H7 (cell line): ENCODE measurements around the gene CCDC15. TPM values are rescaled to one million over a fixed set of nuclear protein-coding genes. Genes with fewer than 3 reads are reported as not detected.

Experiments used
- DNase-seq: peaks from one replicate; pipeline ENCODE4 v3.0.0; 2012
- H3K27me3 ChIP-seq: 2 replicates; pipeline ENCODE4 v1.6.0; 2011; ENCODE audit warnings: mild to moderate bottlenecking, low read length; ENCODE audit not compliant: control insufficient read depth, insufficient read depth
- H3K36me3 ChIP-seq: replicated peaks from 2 replicates; pipeline ENCODE4 v1.5.1; 2011; ENCODE audit warnings: low read length; ENCODE audit not compliant: control insufficient read depth, insufficient read depth
- H3K4me3 ChIP-seq: 2 replicates; pipeline ENCODE4 v1.5.1; 2011; ENCODE audit warnings: low read depth, mild to moderate bottlenecking, control low read depth, low read length, moderate library complexity; ENCODE audit not compliant: insufficient read depth
- total RNA-seq: library from RNA; depleted of rRNA; stranded (reverse); fragments of >200 nt; shearing (Covaris generic); gene quantifications from 2 replicates; pipeline ENCODE4 v1.2.3, GENCODE V29; 2014

CCDC15 gene
- total RNA-seq, 1 experiment from 2014 or later, result 1.2 TPM

GRCh38 chr11:125073616-125074483 is 119.8 kb downstream of the CCDC15 start:
- Histone ChIP-seq H3K36me3 (no peaks in the 10 kb centered on the region), H3K4me3 (no peak overlapping the region), H3K27me3 (no peaks in the 10 kb centered on the region; the same call in 1 of the 2 replicates)
- DNase-seq, result peak; percentile 58

- H3K27me3 ChIP-seq, result no peaks in the 10 kb centered on the region; the same call in 1 of the 2 replicates
- no peaks in the 10 kb centered on the region for H3K36me3 ChIP-seq
- DNase-seq, result peak; percentile 57
- H3K4me3 ChIP-seq, result no peak overlapping the region
Observed at GRCh38 chr11:125074511-125075241, 120.7 kb downstream of the CCDC15 start.

DNA sequence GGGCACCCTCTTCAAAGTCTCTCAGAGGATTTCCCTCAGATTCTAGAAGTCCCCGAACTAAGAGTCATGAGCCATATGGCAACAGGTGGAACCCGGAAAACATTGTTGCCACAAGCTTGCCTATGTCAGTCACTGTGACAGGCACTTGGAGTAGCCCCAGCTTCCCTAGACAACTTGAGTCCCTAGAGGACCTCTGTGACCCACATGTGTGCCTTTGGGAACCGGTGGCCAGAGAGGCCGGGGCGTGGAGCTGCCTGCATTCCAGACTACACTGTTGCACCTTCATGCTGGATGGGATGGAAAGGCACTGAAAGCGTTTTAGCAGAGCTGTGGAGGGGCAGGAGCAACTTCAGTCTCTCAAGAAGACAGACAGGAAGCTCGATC is 121.2 kb downstream of the CCDC15 start:
- peak; percentile 30 for DNase-seq
- Histone ChIP-seq H3K27me3 (no peaks in the 10 kb centered on the region; the same call in 1 of the 2 replicates), H3K4me3 (no peak overlapping the region), H3K36me3 (no peaks in the 10 kb centered on the region)

- H3K4me3 ChIP-seq, result no peak overlapping the region
- H3K27me3 ChIP-seq, result no peaks in the 10 kb centered on the region; the same call in 1 of the 2 replicates
- H3K36me3 ChIP-seq, result no peaks in the 10 kb centered on the region
- peak; percentile 67 for DNase-seq
Observed at GRCh38 chr11:125075900-125076317, 121.9 kb downstream of the CCDC15 start.

GRCh38 chr11:125076378-125076945 is 122.5 kb downstream of the CCDC15 start:
- no peak overlapping the region for H3K4me3 ChIP-seq

GRCh38 chr11:125078016-125078415 is 124.0 kb downstream of the CCDC15 start:
- DNase-seq, result no peak
- H3K36me3 ChIP-seq, result no peaks in the 10 kb centered on the region
- H3K4me3 ChIP-seq, result no peak overlapping the region
- no peaks in the 10 kb centered on the region; the same call in 1 of the 2 replicates for H3K27me3 ChIP-seq

More at GRCh38 chr11:125076378-125076945, 122.5 kb downstream of the CCDC15 start:
- peak; percentile 35 for DNase-seq
- Histone ChIP-seq H3K36me3 (no peaks in the 10 kb centered on the region), H3K27me3 (no peaks in the 10 kb centered on the region; the same call in 1 of the 2 replicates)

DNA sequence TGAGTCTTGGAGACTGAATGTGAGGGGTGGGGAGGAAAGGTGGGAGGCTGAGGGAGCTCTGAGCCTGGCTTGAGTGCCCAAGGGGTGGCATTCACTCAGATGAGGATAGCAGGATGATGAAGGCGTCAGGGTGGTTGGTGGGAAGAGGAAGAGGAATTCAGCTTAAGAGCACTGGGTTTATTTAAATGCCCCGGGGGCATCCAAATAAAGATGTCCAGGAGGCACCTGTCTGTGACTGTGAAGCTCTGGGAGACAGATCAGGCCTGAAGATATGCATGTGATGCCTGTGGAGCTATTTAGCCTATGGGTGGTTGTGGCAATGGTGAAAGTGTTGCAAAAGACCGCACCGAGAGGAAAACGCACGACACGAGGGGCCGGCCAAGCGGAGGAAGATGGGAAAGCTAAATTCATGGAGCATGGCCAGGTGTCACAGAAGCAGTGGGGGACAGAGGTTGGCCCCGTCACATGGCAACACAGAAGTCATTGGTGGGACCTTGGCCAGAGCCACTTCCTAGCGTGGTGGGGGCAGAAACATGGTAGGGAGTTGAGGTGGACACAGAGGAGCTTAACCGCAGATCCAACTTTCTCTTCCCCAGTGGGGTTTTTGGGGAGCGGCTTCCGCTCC is 124.6 kb downstream of the CCDC15 start:
- Histone ChIP-seq H3K36me3 (no peaks in the 10 kb centered on the region), H3K4me3 (no peak overlapping the region), H3K27me3 (no peaks in the 10 kb centered on the region; the same call in 1 of the 2 replicates)
- no peak for DNase-seq

DNA sequence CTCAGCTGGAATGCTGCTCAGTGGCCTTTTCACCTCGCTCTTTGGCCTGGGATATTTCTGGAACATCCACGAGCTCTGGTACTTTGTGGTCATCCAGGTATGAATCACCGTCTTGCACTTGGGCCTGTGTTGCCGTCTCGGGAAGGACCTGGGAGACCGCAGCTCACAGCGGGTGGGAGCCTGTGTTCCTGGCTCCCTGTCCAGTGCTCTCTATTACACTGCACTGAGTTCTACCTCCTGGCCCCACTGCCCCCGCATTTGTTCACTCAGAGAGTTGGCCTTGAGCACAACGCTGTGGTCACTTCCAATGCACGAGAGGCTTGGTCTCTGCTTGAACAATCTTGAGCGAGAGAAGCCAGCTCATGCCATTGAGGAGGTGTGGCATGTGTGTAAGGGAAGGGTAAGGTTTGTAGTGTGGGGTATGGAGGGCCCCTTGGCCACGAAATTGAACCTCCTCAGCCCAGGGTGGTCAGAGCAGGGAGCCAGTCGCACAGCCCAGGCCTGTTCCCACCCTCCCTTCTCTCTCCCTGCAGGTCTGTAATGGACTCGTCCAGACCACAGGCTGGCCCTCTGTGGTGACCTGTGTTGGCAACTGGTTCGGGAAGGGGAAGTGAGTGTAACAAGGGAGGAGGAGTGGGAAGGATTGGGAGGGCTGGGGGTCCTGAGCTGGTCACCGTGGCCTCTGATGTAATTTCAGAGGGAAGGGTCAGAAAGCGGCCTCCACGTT is 125.3 kb downstream of the CCDC15 start:
- no peak for DNase-seq
- Histone ChIP-seq H3K4me3 (no peak overlapping the region), H3K36me3 (no peaks in the 10 kb centered on the region), H3K27me3 (no peaks in the 10 kb centered on the region; the same call in 1 of the 2 replicates)

DNA sequence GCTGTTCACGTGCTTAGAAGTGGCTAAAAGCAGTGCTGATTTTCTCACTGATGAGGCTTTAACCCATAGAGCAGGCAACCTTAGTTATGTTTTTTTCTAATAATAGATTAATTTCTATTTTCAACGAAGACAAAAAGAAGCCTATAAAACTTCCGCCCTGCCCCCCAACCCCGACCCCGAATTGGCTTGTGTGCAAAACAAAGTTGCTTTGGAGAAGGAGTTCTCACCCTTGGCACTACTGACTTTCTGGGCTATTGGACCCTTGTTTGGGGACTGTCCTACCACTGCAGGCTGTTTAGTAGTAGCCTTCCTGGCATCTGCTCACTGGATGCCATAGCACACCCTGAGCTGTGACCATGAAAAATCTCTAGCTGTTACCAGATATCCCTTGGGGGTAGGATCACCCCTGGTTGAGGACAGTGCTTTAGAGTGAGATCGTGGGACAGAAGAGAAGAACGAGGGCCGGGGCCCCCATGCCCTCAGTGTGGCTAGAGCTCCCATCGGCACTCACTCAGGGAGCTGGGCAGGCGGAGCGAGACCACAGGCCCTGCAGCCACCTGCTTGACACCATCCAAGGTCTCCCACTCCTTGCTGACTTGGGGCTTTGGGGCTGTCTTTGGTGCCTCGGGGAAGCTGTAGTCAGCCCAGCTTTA is 126.0 kb downstream of the CCDC15 start:
- DNase-seq, result no peak
- no peak overlapping the region for H3K4me3 ChIP-seq
- no peaks in the 10 kb centered on the region; the same call in 1 of the 2 replicates for H3K27me3 ChIP-seq
- no peaks in the 10 kb centered on the region for H3K36me3 ChIP-seq

DNA sequence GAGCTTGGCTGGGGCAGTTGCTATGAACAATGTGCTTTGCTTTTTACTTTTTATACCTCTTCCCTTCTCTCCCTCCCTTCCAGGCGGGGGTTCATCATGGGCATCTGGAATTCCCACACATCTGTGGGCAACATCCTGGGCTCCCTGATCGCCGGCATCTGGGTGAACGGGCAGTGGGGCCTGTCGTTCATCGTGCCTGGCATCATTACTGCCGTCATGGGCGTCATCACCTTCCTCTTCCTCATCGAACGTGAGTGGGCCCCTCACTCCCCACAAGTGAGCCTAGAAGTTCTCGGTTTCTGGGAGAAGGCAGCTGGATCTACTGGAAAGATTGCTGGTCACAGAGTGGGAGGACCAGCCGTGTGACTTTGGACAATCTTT is 126.5 kb downstream of the CCDC15 start:
- peak; percentile 32 for DNase-seq
- Histone ChIP-seq H3K36me3 (no peaks in the 10 kb centered on the region), H3K4me3 (no peak overlapping the region), H3K27me3 (no peaks in the 10 kb centered on the region; the same call in 1 of the 2 replicates)

DNA sequence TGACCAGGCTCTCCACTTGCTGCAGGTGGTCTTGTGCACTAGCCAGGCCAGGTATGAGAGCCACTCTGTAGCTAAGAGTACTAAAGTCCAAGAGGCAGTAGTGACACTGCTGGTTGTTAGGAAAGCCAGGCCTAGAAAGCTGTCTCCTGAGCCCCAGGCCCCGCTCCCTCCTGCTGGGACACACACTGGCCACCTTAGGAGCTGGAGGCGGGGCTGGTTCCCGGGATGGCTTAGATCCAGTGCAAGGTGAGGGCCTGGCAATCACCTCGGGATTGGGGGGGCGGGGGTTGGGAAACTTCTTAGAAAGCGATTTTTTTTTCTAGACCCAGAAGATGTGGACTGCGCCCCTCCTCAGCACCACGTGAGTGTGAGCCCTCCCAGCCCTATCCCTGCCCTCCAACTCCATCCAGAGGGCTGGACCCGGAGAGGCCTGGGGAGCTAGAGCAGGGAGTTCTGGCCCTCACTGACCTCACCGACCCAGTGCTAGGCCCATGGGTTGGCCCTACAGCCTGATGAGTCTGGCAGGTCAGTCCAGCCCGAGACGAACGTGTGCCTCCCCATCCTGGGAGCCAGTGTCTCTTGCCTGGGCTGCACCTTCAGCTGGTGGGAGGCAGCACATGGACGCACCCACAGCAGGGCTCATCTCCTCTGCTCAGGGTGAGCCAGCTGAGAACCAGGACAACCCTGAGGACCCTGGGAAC is 127.2 kb downstream of the CCDC15 start:
- Histone ChIP-seq H3K4me3 (no peak overlapping the region), H3K27me3 (no peaks in the 10 kb centered on the region; the same call in 1 of the 2 replicates), H3K36me3 (no peaks in the 10 kb centered on the region)
- peak; percentile 78 for DNase-seq

DNA sequence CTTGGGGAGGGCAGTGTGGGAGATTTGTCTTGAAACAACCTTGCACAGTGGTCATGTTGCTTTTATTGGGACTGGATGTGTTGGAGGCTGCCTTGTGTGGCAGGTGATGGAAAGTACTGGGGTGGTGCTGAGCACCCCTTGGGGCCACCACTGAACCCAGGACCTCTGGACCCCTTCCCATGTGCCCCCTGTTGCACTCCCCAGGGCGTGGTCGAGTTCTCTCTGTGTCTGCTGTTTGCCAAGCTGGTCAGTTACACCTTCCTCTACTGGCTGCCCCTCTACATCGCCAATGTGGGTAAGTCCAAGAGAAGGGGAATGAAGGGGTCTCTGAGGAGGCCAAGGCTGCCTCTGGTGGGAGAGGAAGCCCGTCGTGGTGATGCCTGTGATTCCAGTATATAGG is 128.0 kb downstream of the CCDC15 start:
- no peaks in the 10 kb centered on the region for H3K36me3 ChIP-seq
- no peak for DNase-seq
- H3K27me3 ChIP-seq, result no peaks in the 10 kb centered on the region; the same call in 1 of the 2 replicates
- H3K4me3 ChIP-seq, result no peak overlapping the region
